GM18951 (cell line): ENCODE data around the gene ESR2.

Experiments used
- POLR2A ChIP-seq: IDR thresholded peaks from 4 replicates; pipeline ENCODE4 v1.6.1; 2011; ENCODE audit warnings: mild to moderate bottlenecking; ENCODE audit not compliant: insufficient read length, insufficient read depth; ENCODE audit errors: extremely low read depth
- in situ Hi-C: fragments of 300-500 bp; cut with MboI; formaldehyde crosslinking; loops from one replicate; pipeline ENCODE4 v1.12.0; 2022; ENCODE audit warnings: low sequenced_read_pairs, mixed read lengths, inconsistent platforms; ENCODE audit not compliant: unreplicated experiment

The ESR2 gene

GRCh38 chr14:64114166-64114565 is 180.0 kb downstream of the ESR2 start:
- TF ChIP-seq POLR2A, result no peak
- in situ Hi-C loops, result no loop called here

GRCh38 chr14:64112867-64113678 is 181.1 kb downstream of the ESR2 start:
- in situ Hi-C loops, result no loop called here
- no peak for TF ChIP-seq POLR2A

GRCh38 chr14:64110802-64111201 is 183.4 kb downstream of the ESR2 start:
- in situ Hi-C loops, result no loop called here
- TF ChIP-seq POLR2A, result no peak

DNA sequence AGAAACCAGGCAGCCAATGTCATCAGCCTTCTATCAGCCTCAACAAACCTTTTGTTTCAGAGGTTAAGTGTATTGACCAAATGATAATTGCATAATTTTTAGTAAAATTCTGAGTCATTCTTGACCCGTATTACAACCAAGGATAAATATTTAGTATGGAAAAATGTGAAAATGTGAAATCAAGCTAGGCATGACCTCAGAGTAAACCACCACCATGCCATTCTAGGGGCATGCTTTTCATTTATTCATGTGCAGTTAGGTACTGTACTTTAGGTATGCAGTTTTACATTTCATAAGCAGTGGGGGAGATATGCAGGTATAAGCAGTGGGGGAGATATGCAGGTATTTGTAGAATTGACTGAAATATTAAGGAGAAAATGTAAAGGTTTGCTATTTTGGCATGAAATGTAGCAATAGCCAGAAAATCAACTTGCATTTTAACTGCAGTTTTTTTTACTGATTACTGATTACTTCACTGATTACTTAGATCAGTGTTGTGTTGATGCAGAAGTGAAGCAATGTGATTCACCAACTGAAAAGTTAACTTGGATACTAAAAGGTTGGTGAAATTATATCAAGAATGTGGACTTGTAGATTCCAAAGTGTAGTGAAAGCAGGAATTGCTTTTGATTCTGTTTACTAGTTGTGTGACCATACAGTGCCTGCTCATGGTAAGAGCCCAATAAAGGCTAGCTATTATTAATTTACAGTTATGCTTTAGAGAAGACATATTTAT is 184.2 kb downstream of the ESR2 start:
- TF ChIP-seq POLR2A, result no peak

GRCh38 chr14:64107438-64107837 is 186.7 kb downstream of the ESR2 start:
- in situ Hi-C loops, result no loop called here
- TF ChIP-seq POLR2A, result no peak

More for the DNA sequence above, 184.2 kb downstream of the ESR2 start:
- in situ Hi-C loops, result no loop called here

DNA sequence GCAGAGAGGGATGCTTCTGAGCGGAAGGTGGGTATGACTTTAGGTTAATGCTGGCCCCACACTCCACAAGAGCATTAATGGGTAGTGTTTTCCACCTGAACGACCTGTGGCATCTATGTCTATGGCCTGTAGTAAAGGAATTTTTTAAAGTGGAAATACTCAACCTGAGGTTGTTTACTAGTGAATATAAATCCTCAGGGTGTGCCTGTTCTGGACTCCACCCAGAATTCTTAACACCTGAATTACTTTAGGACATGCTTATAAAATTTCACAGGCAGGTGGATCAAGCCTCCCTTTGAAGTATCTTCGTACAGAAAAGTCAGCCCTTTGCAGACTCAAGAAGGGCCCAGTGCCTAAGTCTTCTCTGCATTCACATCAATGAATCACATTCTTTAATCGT is 196.1 kb downstream of the ESR2 start:
- TF ChIP-seq POLR2A, result no peak
- in situ Hi-C loops, result no loop called here

DNA sequence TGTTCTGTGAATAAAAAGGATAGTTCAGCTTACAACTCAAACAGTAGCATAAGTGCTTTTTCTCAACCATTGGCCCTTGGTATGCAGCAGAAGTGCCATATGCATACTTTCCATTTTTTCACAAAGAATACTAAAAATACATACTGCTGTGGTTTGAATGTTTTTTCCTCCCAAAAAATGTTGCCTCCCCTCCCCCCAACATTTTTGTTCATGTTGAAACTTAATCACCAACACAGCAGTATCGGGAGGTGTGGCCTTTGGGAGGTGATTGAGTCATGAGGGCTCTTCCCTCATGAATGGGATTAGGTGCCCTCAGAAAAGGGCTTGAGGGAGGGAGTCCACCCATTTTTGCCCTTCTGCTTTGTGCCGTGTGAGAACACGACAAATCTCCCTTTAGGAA is 198.6 kb downstream of the ESR2 start:
- TF ChIP-seq POLR2A, result no peak
- in situ Hi-C loops, result no loop called here

GRCh38 chr14:64092940-64093339 is 201.2 kb downstream of the ESR2 start:
- TF ChIP-seq POLR2A, result no peak
- in situ Hi-C loops, result no loop called here

DNA sequence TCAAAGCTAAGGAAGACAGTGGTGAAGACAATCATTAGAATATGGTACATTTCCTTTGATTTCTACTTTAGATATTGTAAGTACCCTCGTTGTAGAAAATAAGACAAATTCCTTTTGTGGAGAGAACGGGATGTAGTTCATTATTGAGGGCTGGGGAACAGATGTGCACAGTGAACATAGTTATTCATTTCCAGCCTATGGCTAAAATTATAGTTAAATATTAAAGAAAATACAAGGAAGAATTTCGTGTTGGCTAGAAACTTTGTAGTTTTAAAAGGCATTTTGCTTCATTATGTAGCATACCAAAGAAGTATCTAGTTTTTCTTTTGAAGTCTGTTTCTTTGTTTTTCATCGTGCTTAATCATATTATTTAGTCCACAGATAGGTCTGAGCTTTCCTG is 201.8 kb downstream of the ESR2 start:
- in situ Hi-C loops, result no loop called here
- no peak for TF ChIP-seq POLR2A

DNA sequence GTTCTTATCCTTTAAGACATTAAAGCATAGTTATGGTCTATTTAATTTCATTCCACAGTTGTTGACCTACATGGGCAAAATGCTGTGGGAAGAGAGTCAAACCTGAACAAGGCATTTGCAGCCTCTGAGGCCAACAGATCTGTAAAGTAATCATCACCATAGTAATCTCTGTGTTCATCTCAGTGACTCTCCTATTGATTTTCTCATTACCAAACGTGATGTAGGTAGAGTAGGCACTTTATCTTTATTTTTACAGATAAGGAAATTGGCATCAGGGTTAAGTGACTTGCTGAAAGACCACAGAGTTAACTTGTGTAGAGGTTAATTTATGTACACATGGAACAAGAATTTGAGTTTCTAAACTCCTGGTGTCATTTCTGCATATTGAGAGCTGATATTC is 203.0 kb downstream of the ESR2 start:
- in situ Hi-C loops, result no loop called here
- no peak for TF ChIP-seq POLR2A

DNA sequence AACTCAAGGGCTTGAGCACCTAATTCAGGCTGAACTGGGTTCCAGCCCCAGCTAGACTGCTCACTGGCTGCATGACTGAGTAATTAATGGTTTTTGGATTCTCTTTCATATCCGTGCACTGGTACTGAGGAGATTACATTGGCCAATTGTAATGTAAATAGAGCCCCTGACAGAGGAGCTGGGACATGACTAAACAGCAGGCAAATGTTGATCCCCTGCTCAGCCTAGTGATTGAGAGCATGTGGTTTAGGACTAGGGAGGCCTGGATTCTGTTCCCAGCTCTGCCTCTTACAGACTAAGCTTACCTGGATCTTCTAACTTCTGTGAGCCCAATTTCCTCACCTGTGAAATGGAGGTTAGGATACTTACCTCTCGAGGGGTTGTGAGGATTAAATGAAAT is 204.3 kb downstream of the ESR2 start:
- in situ Hi-C loops, result no loop called here
- TF ChIP-seq POLR2A, result no peak

GRCh38 chr14:64088647-64088964 is 205.6 kb downstream of the ESR2 start:
- in situ Hi-C loops, result no loop called here
- TF ChIP-seq POLR2A, result no peak

DNA sequence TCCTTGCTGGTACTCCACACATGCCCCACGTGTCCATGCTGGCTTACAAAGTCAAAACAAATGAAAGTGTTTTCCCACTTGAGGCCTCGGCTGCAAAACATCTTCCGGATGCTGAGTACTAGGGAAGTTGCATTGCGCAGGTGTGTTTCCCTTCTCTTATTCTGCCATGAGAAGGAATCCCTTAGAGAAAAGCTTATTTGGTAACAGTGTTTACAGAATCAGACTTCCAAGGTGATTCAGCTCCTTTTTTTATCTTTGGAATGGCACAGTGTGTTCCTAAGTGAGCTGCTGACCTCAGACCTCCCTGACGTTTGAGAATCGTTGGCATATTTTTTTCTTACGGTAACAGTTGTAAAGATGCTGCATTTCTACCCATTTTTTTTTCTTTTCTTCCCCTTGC is 211.3 kb downstream of the ESR2 start:
- in situ Hi-C loops, result no loop called here
- TF ChIP-seq POLR2A, result no peak

DNA sequence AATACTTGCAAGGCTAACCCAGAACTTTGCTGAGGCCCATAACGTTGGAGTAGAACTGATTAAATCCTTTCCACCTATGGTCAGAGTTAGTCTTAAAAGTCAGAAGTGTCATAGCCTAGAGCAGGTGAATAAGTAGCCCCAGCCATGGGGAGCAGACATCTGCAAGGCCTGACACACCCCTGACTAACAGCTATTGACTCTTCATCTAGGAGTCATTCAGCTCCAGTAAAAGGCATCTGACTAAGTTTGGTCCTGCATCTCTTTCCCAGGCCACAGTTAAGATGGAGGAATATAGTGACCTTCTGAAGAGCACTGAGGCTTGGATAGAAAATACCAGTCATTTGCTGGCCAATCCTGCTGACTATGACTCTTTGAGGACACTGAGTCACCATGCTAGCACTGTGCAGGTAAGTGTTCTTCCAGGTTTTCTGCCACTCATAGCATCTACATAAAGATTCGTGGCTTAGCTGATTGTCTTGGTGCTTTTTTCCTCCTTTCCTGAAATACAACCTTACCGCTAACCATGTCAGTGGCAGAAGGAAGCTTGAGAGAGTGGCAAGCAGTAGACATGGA is 212.9 kb downstream of the ESR2 start:
- no peak for TF ChIP-seq POLR2A
- in situ Hi-C loops, result no loop called here

GRCh38 chr14:64080452-64080851 is 213.7 kb downstream of the ESR2 start:
- in situ Hi-C loops, result no loop called here

More at GRCh38 chr14:64080452-64080851, 213.7 kb downstream of the ESR2 start:
- no peak for TF ChIP-seq POLR2A
